Smooth muscle cell (in vitro differentiated cells): ENCODE measurements around the gene HOXC6. TPM values are rescaled to one million over a fixed set of nuclear protein-coding genes. Genes with fewer than 3 reads are reported as not detected.

Source experiments
- DNase-seq: peaks from one replicate; lab custom pipeline; 2025; ENCODE audit not compliant: unreplicated experiment; lab: John Stamatoyannopoulos, UW
- H2AFZ ChIP-seq: fragments of 200-600 bp; sonication (generic); 2 replicates; pipeline ENCODE4 v1.6.0; 2016; ENCODE audit warnings: antibody characterized with exemption, low read depth, mild to moderate bottlenecking
- H3F3A ChIP-seq: fragments of 200-600 bp; sonication (generic); 2 replicates; pipeline ENCODE4 v1.6.0; 2017; ENCODE audit warnings: antibody characterized with exemption, low read depth
- H3K27ac ChIP-seq: fragments of 200-600 bp; sonication (generic); 2 replicates; pipeline ENCODE4 v1.5.1; 2016; ENCODE audit warnings: low read depth, mild to moderate bottlenecking
- H3K27me3 ChIP-seq: fragments of 200-600 bp; sonication (generic); 2 replicates; pipeline ENCODE4 v1.6.1; 2016; ENCODE audit warnings: low read depth, mild to moderate bottlenecking
- H3K36me3 ChIP-seq: fragments of 200-600 bp; sonication (generic); 2 replicates; pipeline ENCODE4 v1.5.1; 2016; ENCODE audit warnings: low read depth
- H3K4me1 ChIP-seq: fragments of 200-600 bp; sonication (generic); 2 replicates; pipeline ENCODE4 v1.5.1; 2016; ENCODE audit warnings: low read depth
- H3K4me2 ChIP-seq: fragments of 200-600 bp; sonication (generic); 2 replicates; pipeline ENCODE4 v1.6.0; 2016; ENCODE audit warnings: mild to moderate bottlenecking
- H3K4me3 ChIP-seq: fragments of 200-600 bp; sonication (generic); 2 replicates; pipeline ENCODE4 v1.5.1; 2016; ENCODE audit warnings: mild to moderate bottlenecking
- H3K79me2 ChIP-seq: fragments of 200-600 bp; sonication (generic); 2 replicates; pipeline ENCODE4 v1.6.0; 2016; ENCODE audit warnings: low read depth, mild to moderate bottlenecking
- H3K9ac ChIP-seq: fragments of 200-600 bp; sonication (generic); 2 replicates; pipeline ENCODE4 v1.6.0; 2016; ENCODE audit warnings: low read depth
- H3K9me3 ChIP-seq: fragments of 200-600 bp; sonication (generic); replicated peaks from 2 replicates; pipeline ENCODE4 v1.5.1; 2016; ENCODE audit warnings: low read depth
- H4K20me1 ChIP-seq: fragments of 200-600 bp; sonication (generic); 2 replicates; pipeline ENCODE4 v1.6.0; 2016; ENCODE audit warnings: low read depth
- CTCF ChIP-seq: fragments of 200-600 bp; sonication (generic); IDR thresholded peaks from 2 replicates; pipeline ENCODE4 v1.5.1; 2017; ENCODE audit warnings: borderline replicate concordance, mild to moderate bottlenecking, antibody characterized with exemption; ENCODE audit not compliant: insufficient read depth, poor library complexity, severe bottlenecking
- WGBS: methylation state at CpG from one replicate; pipeline ENCODE4 v1.1.7; 2016; ENCODE audit warnings: low lambda C conversion rate; 5-methylcytosine and 5-hydroxymethylcytosine counted together
- polyA plus RNA-seq: library from polyadenylated mRNA; unstranded; fragments of >200 nt; fragmentation: Nextera tagmentation; extraction: Ambion mirVana; gene quantifications from 2 replicates; pipeline ENCODE4 v1.2.1, GENCODE V29; 2016
- total RNA-seq: library from RNA; depleted of rRNA; stranded (reverse); fragments of >200 nt; gene quantifications from 2 replicates; pipeline ENCODE4 v1.2.3, GENCODE V29; 2014

HOXC6 gene
- total RNA-seq (3.0 and 3.1 TPM in 2 replicates), polyA plus RNA-seq (8.3 and 12.3 TPM in 2 replicates)

DNA sequence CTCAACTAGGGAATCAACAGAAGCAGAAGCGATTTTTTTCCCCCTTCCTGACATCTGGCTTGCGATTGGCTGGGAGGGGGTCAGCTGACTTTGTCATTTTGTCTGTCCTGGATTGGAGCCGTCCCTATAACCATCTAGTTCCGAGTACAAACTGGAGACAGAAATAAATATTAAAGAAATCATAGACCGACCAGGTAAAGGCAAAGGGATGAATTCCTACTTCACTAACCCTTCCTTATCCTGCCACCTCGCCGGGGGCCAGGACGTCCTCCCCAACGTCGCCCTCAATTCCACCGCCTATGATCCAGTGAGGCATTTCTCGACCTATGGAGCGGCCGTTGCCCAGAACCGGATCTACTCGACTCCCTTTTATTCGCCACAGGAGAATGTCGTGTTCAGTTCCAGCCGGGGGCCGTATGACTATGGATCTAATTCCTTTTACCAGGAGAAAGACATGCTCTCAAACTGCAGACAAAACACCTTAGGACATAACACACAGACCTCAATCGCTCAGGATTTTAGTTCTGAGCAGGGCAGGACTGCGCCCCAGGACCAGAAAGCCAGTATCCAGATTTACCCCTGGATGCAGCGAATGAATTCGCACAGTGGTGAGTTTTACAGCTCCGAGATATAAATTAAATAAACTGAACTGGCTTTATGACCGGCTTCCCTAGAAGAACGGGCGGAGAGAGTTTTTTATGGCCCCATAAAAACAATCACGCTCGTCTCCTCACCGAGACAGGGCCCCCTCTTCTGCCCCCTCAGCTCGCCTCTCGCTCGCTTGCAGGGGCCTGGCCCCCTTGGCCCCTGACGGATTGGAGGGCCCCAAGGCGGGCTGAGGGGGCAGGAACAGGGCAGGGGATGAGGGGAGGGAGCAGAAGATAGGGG is at the start of gene HOXC6:
HOXC6 (plus strand) TSS at position 127 of the 888 bp plus-strand sequence; CDS start at position 209, 82 bp downstream.
- DNase-seq, result no peak
- peaks cover 14% of the 10 kb centered on the region for H3K4me1 ChIP-seq
- H3K79me2 ChIP-seq, result peaks cover 21% of the 10 kb centered on the region
- H3K9me3 ChIP-seq, result no peaks in the 10 kb centered on the region
- H4K20me1 ChIP-seq, result no peaks in the 10 kb centered on the region
- peak within 1 kb of the TSS; percentile 60 for H3K9ac ChIP-seq
- WGBS, result 5% methylated on average over 36 of the region's 36 CpGs
- no peak for TF ChIP-seq CTCF
- H2AFZ ChIP-seq, result peak within 1 kb of the TSS; percentile 70
- H3K27ac ChIP-seq, result peak within 1 kb of the TSS; percentile 73
- H3F3A ChIP-seq, result no peaks in the 10 kb centered on the region
- peaks cover 99% of the 10 kb centered on the region for H3K27me3 ChIP-seq
- H3K4me3 ChIP-seq, result peak within 1 kb of the TSS; percentile 52
- H3K4me2 ChIP-seq, result peak within 1 kb of the TSS; percentile 94
- H3K36me3 ChIP-seq, result no peaks in the 10 kb centered on the region

- no peaks in the 10 kb centered on the region for H3K36me3 ChIP-seq
- 19% methylated on average over 15 of the region's 15 CpGs for WGBS
- TF ChIP-seq CTCF, result no peak
- H3K9me3 ChIP-seq, result no peaks in the 10 kb centered on the region
- no peak for DNase-seq
- H3F3A ChIP-seq, result no peaks in the 10 kb centered on the region
- H3K4me3 ChIP-seq, result no peak overlapping the region
- H3K9ac ChIP-seq, result no peak overlapping the region
- no peak overlapping the region for H3K4me2 ChIP-seq
- no peaks in the 10 kb centered on the region for H3K79me2 ChIP-seq
- no peak overlapping the region for H2AFZ ChIP-seq
- H3K4me1 ChIP-seq, result peaks cover 4% of the 10 kb centered on the region
- H3K27ac ChIP-seq, result no peak overlapping the region
- no peaks in the 10 kb centered on the region for H4K20me1 ChIP-seq
- H3K27me3 ChIP-seq, result peaks cover 100% of the 10 kb centered on the region
Observed at GRCh38 chr12:53978477-53979356, 49.5 kb upstream of the HOXC6 start.

DNA sequence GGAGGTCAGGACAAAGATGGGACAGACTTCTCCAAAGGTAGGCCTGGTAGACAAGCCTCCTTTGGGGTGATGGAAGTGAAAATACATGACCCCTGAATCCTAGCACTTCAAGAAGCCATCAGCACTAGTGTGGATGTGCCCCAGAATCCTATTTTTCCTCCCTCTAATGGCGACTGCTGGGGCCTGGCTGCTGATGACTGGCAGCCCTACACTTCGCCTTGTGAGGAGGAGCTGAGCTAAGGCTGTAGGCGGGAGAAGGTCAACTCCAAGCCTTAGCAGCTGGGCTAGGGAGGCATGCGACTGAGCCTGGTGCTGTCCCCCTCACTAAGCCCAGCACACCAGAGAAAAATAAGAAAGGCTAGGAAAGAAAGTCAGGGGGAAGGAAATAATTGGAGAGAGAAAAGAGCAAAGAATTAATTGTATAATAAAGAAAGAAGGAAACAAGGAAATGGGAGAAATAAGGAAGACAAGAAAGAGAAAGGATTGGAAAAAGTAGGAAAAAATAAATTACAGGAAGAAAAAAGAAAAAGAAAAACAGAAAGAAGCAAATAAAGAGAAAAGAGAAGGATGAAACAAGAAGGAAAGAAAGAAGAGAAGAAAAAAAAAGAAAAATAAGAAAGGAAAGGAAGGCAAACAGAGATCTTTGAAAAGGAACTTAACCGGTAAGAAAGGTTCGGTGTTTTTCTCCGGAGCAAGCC is 48.0 kb upstream of the HOXC6 start:
- Histone ChIP-seq H3K36me3 (no peaks in the 10 kb centered on the region), H3K9ac (no peak overlapping the region), H3K27me3 (peaks cover 100% of the 10 kb centered on the region), H3K4me2 (no peak overlapping the region), H4K20me1 (no peaks in the 10 kb centered on the region), H3F3A (no peaks in the 10 kb centered on the region), H3K4me1 (peaks cover 2% of the 10 kb centered on the region), H3K9me3 (no peaks in the 10 kb centered on the region), H3K27ac (no peak overlapping the region), H2AFZ (no peak overlapping the region), H3K79me2 (no peaks in the 10 kb centered on the region), H3K4me3 (no peak overlapping the region)
- WGBS, result 36% methylated on average over 7 of the region's 7 CpGs
- TF ChIP-seq CTCF, result no peak
- DNase-seq, result no peak
